C1 segment of cervical spinal cord (tissue), 14 donors: Measurements from ENCODE around the gene CERS6.
"Not testable (repeated sequence)": the region's sequence is repeated elsewhere in the genome, so short reads cannot be mapped to it uniquely, and the experiment has no call there.

Experiments
- DNase-seq, 14 donors: peaks; one replicate each; lab custom pipeline; 2025; lab: John Stamatoyannopoulos, UW

The CERS6 gene

DNA sequence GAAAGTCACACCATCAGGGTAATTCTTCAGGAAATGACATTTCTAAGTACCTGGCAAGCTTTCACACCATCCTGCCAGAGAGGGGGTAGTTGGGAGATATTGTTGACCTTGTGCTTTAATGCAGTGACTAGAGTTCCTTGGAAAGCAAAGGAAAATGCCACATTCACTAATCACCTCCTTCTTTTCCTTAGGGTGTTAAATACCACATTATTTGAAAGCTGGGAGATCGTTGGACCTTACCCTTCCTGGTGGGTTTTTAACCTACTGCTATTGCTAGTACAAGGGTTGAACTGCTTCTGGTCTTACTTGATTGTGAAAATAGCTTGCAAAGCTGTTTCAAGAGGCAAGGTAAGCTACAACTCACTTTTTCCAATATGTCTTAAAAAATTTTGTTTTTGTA, 309.3 kb downstream of the CERS6 start:
- no peak for DNase-seq

DNA sequence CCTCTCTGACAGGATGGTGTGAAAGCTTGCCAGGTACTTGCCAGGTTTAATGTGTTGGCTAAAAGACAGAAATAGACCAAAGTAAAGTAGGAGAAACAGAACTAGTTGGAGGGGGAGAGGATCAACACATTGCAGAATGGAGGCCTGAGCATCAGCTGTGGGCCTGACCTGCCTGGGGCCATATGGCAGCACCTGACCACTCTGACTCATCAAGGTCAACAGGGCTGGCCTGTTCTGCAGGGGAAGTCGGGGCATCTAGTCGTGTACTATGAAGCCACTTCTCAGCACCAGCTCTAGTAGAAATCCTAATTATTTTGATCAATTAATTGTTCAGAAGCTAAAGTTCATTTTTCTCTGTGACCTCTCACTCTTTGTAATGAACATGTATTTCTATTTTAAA, 310.5 kb downstream of the CERS6 start:
- DNase-seq, result no peak

DNA sequence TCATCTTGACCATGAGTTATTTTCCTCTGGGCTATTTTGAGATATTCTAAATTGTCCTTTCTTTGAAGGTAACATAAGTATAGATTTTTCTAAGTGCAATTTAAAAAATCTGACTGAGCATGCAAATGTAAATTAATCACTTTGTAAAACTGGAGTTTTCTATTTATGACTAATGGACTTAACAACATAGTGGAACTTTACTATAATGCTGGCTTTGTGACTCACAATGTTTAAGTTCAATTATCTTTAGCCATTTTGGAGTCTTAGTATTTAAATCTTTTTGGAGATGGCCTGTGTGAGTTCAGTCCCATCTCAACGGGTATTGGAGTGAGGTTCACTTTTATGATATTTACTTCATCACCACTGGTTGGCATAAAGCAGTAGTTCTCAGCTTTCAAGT, 311.2 kb downstream of the CERS6 start:
- no peak for DNase-seq

DNA sequence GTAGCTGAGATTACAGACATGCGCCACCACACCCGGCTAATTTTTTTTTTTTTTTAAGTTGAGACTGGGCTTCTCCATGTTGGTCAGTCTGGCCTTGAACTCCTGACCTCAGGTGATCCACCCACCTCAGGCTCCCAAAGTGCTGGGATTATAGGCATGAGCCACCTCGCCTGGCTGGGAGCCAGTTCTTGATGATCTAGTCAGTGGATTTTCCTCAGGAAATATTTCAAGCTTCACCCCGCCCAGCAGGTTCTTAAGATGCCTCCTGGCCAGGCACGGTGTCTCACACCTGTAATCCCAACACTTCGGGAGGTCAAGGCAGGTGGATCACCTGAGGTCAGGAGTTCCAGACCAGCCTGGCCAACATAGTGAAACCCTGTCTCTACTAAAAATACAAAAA, 312.3 kb downstream of the CERS6 start:
- DNase-seq, result not testable (repeated sequence)

DNA sequence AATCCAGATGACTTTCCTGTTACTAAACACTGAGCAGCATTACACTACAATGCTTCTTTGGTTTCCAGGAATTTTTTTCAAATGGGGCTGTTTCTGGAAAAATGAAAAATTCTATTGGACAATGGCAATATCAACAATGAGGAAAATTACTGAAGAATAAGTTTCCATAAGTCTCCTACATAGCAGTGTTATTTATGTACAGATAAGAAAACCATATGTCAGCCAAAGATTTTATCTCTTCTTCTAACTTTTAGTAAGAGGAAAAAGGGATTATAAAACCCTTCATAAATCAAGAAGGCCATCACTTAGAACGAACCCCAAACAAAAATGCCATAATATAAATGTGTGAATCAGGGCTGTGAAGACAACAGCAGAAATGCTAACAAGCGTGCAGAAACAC, 314.7 kb downstream of the CERS6 start:
- DNase-seq, result no peak

DNA sequence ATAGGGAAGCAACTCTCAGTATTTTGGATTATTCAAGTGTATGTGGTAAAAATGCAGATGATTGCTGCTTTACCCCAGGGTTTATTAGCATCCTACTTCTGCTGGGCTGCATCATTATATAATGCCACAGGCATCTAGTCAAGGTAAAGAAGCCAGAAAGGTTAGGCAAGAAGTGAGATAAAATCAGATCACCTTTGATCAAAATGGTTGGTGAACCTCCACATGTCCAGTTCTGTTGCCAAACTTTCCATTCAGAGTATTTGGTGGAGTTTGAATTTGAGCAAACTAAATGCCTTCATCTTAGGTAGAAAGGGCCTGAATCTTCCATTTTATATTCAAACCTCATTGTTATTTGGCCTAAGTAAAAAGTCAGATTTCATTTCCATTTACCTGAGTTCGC, 316.6 kb downstream of the CERS6 start:
- DNase-seq, result no peak

DNA sequence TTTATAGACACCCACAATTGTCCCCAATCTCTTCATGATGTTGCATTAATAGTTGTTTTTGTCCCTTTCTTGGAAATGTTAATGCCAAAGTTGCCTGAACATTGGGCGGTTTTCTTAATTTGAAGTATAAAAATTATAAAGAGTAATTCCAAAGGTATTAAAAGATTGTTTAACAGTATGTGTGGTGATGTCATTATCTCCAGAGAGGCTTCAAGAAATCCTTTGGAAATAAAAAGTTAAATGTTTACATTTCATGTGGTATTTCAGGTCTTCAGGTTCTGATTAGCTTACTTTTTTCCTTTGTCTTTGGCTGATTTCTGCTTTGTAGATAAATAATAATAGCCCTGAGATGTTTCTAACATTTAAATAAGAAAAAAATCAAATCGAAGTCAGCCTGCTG, 317.1 kb downstream of the CERS6 start:
- no peak for DNase-seq

DNA sequence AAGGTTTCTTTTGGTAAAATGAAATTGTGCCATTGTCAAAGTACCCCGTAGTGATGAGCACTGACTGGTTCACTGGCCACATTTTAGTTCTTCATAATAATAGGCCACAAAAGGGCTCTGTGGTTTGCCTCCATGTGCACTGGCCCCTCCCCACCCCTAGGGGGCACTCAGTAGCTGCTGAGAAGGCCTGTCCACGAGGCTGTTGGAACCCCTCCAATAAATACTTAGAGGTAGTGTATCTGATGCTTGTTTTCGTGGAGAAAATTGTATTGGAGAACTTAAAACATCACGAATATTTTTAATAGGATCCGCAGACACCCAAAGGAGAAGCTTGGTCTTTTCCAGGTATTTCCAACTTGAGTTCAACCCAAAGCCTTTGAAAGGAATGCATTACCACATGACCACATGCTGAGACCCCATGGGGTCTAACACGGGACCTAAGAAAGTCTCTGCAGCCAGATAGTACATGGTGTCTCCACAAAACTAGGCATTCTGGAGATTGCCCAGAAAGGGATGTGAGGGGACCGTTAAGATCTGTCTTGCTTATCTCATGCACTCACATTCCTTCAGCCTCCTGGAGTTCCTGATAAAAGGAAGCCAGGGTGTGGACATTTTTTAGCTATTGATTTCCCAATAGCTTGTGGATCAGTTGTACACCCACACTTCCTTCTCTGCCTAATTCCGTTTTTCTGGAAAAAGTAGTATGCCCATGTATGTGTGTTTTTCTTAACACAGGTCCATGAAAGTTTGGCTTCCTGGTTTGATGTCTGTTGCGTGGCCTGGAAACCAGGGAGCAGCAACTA, 317.8 kb downstream of the CERS6 start:
- peak in 4 of 14 donors; percentile 1 to 11 (median 4) for DNase-seq

DNA sequence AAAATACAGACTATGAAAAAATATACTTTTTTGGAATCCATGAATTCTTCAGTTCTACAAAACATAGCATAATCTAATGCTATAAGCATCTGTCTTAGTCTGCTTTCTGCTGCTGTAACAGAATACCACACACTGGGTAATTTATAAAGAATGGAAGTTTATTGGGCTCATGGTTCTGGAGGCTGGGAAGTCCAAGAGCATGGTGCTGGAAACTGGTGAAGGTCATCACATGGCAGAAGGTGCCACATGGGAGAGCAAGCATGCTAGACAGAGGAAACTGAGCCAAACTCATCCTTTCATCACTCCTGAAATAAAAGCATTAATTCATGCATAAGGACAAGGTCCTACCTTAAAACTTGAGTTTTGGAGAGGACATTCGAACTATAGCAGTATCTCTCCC, 319.8 kb downstream of the CERS6 start:
- no peak for DNase-seq

DNA sequence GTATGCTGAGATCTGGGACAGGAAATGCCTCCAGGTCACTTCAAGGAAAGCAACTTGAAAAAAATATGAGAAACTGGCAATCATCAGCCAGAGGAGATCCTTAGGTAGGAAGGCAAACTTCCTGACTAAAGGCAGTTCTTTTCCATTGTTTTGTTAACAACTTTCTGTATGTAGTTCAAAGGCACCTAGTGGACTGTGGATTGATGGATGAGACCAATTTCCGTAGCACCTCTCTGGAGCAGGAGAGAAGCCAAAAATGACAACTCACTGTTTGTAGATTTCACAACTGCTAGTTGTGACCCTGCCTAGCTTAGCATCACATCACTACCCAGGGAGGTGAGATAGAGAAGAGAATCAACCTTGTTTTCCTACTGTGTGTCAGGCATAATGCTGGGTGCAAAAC, 324.6 kb downstream of the CERS6 start:
- no peak for DNase-seq

DNA sequence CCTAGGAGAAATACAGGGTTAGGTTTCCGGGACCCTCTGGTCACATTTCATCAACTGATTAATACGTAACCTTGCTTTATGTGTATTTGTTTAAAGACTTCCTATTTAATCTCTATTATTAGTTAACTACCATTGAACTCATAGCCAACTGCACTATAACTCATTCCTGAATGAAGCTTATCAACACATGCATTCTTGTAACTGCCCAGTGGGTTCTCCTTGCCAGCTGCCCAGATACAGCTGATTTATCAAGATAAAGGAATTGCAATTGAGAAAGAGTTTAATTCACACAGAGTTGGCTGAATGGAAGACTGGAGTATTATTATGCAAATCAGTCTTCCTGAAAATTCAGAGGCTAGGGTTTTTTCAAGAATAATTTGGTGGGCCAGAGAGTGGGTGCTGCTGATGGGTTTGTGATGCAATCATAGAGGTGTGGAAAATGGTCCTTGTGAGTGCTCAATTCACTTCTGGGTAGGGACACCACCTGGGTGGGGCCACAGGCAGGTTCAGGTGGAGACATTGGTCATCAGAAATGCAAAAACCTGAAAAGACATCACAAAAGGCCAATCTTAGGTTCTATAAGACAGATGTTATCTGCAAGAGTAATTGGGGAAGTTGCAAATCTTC, 325.2 kb downstream of the CERS6 start:
- no peak for DNase-seq

DNA sequence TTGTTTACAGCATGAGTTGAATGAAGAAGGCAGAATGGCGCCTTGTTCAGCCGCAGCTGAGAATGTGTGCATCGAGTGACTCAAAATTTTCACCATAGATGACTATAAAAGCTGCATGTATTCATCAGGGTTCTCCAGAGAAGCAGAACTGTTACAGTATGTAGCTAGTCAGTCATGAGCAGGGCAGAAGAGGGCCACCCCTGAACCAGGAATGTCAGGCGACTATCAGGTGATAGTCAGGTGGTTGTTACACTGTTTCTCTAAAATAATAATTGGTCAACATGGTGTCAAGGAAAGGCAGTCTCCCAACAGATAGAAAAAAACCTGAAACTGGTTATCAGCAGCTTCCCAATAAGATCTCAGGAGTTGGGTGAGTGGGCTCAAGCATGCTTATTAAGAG, 326.2 kb downstream of the CERS6 start:
- DNase-seq, result no peak

DNA sequence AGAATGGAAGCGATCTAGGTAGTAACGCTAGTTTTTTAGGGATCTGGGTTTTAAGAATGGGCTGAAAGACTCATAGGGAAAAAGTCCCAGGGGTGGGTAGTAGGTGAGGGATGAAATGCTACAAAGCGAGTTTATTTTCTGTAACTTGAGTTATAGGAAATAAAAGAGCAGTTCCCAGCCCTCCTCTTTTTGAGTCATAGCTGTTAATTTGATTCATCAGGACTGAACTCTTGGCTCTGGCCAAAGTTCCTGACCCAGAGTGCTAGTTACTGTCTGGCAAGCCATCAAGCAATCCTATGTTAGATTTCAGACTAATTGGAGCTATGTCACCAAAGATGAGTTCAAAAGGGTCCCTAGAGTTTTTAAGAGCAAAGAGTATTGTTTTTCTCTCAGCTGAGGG, 328.9 kb downstream of the CERS6 start:
- DNase-seq, result no peak

DNA sequence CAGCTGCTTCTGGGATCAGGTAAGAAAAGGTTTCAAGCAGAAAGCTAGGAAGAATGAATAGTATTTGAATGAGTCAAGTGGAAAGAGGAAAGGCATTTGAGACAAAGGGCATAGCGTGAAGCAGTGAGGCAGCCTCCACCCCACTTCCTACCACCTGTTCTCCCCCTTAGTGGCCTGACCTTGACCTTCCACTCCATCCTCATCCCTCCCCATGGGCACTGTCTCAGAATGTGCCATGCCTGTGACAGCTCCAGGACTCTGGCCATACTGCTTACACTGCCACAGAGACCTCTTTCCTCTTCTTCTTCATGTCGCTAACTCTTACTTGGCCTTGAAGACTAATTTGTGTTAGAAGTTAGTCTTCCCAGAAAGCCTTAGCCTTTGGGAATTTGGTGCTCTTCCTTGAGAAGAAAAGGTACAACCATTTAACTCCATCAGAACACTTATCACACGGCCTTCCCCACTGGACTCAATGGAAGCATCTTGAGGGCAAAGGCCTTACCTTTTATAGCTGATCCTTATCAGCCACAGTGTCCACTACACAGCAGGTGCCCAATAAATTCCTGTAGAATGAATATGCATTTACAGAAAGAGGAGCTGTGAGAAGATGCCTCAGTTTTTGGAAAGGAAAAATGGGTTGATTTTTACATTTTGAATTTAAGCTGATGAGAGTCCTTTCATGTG, 331.2 kb downstream of the CERS6 start:
- DNase-seq, result no peak

DNA sequence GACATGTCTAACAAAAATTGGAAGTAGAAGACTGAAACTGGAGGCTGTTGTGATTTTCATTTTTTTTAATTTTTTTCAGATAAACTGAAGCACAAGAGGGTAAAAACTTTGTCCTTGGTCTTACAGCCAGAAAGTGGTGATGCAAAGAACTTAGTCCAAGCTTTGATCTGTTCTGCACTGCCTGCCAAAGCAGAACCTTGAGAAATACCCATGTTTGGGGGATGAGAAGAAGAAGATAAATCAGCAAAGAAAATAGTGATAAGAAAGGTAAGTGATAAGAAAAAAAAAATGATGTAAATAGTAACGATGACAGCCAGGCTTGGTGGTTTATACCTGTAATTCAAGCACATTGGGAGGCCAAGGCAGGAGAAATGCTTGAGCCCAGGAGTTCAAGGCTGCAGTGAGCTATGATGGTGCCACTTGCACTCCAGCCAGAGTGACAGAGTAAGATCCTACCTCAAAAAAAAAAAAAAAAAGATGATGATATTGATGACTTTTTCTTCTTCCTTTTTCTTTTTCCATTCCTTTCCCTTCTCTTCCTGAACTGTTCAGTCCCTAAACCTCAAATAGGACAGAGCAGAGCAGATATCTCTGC, 331.8 kb downstream of the CERS6 start:
- DNase-seq, result no peak

DNA sequence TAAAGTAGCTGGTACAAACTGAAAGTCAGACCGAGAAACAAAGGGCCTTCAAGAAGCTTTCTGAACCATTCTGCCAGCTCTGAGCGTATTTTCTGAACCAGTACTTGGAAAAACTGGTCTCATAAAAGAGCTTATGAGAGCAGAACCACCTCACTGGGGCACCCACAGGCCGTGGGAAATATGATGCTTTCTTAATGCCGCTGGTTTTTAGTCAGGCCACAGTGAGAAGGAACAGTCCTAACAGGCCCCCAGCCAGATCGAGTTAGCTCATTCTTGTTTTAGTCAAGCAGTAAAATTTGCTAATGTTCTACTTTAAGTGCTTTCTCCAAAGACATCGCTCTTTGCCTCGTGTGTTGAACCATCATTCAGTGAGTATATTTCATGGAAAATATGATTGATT, 333.7 kb downstream of the CERS6 start:
- DNase-seq, result no peak

DNA sequence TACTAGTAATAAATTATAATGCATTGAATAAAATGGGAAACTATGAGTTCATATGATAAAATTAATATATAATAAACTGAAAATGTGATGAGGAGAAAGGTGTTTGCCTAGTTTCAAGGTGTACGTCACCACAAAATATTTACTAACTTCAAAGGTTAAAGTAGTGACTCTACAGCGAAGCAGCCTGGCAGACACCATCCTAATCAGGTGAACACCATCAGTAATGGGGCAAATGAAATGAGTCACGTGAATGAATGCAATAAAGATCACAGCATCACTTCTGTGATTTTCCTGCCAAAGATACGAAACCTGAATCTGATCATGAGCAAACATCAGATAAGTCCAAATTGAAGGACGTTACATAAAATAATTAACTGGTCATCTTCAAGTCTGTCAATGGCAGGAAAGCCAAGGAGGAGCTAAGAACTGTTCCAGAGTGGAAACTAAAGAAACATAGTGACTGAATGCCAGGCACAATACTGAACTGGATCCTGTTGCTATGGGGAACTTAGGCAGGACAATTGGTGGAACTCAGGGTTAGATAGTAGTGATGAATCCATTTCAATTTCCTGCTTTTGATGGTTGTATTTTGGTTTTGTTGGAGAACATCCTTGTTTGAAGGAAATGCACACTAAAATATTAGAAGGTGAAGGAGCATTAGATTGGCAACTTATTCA, 334.3 kb downstream of the CERS6 start:
- no peak for DNase-seq

DNA sequence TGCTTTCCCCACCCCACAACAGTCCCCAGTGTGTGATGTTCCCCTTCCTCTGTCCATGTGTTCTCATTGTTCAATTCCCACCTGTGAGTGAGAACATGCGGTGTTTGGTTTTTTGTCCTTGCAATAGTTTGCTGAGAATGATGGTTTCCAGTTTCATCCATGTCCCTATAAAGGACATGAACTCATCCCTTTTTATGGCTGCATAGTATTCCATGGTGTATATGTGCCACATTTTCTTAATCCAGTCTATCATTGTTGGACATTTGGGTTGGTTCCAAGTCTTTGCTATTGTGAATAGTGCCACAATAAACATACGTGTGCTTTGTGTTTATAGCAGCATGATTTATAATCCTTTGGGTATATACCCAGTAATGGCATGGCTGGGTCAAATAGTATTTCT, 335.1 kb downstream of the CERS6 start:
- not testable (repeated sequence) for DNase-seq

DNA sequence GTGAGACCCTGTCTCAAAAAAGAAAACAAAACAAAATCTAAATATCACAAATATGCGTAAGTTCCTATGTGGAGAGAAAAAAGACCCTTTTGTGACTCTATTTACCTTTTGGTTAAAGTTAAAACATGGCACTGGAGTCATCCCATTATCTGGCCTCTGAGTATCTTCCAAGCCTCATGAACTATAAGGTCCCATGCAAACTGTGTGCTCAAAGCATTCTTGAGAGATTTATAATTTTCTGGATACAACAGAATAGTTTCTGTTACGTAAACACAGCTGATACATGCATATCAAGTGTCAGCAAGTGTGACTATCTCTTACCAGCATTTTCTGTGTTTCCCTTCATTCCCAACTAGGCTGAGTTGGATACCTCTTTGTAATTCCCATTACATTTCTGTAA, 337.5 kb downstream of the CERS6 start:
- no peak for DNase-seq

DNA sequence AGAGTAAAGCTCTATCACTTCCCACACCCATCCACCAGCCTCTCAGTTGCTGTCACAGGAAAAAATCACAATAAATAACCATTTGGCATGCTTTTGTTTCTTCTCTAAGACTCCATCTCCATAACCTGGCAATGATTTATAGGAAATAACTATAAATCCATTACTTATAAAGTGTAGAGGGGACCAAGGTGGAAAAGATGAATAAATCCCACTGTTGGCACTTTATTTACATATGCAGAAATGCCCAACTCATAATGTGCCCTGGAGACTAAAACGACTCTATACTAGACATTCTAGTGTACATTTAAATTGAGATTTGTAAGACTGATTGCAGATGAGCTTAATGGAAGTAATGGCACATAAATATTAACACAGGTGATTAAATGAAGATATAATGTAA, 338.9 kb downstream of the CERS6 start:
- no peak for DNase-seq

DNA sequence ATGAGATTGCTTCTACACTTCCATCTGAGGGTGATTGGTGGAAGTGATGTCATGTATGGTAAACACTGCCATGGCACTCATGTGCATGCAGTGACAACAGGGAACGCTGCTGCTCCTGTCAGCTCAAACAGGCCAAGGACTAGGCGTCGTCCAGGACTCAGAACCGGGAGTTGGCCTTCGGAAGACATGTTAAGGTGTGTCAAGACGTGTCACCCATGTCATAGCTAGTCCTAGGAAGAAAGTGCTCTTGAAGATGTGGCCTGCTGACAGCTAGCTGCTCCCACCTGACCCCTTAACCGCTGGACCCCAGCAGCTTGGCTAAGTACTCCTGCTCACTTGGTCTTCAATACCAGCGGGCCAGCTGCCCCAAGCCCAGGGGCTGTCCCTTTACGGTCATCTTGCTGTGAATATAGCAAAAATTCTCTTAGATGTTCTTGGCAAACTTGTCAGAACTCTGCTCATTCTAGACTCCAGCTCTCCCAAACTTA, 340.1 kb downstream of the CERS6 start:
- no peak for DNase-seq
